ENCODE measurements around the gene CNDP2. TPM values are rescaled to one million over a fixed set of nuclear protein-coding genes. Genes with fewer than 3 reads are reported as not detected.

Gene CNDP2
- total and polyA plus RNA-seq, 12 donors, result 49.7 to 159 (median 97.9) TPM

DNA sequence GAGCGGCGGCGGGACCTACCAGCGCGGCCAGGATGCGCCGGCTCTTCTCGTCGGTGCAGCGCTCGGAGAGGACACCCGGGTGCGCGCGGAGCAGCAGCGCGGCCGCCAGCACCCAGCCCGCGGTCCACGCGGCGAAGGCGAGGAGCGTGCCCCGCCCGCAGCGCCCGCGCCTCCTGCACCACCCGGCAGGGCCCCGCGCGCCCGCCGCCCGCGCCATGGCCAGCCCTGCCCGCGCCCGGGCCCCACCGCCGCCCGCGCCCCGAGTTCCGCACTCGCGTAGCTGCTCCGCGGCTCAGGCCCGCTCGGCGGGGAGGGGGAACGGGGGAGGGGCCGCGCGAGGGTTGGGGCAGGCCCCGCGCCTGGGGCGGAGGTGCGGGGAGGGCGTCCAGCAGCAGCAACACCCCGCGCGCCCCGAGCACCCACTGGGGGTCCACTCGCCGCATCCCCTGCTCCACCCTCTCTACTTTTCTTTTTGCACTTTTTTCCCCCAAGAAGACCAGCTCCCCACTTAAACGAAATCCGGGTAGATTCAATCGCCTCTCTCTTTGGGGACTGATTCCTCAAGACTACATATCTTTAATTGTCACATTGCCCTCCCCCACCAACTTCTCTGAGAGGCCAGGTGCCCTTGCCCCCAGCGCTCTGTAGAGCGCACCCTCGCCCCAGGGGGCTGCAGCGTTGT is 39.0 kb upstream of the CNDP2 start, which contains the start of gene DIPK1C:
Gene DIPK1C, minus strand, starts transcription at position 266 of the 682 bp plus-strand sequence. Its CDS starts 49 bp downstream, at position 217.
- no peak for DNase-seq
- H3K27me3 ChIP-seq, result peaks cover 27% of the 10 kb centered on the region
- peak within 1 kb of the TSS in 1 of 4 donors; percentile 29 for H3K4me3 ChIP-seq
- H3K36me3 ChIP-seq (replicated peaks in 1 of 2), result no peaks in the 10 kb centered on the region
- 1 to 3% (median 2%) methylated on average over 13 to 76 of the region's 76 CpGs for WGBS, 4 donors
- no peaks in the 10 kb centered on the region for H3K9me3 ChIP-seq (replicated peaks in 1 of 3)
- intact Hi-C loops (cut with DNase I), result no loop called here
- TF ChIP-seq, protein P1, sequence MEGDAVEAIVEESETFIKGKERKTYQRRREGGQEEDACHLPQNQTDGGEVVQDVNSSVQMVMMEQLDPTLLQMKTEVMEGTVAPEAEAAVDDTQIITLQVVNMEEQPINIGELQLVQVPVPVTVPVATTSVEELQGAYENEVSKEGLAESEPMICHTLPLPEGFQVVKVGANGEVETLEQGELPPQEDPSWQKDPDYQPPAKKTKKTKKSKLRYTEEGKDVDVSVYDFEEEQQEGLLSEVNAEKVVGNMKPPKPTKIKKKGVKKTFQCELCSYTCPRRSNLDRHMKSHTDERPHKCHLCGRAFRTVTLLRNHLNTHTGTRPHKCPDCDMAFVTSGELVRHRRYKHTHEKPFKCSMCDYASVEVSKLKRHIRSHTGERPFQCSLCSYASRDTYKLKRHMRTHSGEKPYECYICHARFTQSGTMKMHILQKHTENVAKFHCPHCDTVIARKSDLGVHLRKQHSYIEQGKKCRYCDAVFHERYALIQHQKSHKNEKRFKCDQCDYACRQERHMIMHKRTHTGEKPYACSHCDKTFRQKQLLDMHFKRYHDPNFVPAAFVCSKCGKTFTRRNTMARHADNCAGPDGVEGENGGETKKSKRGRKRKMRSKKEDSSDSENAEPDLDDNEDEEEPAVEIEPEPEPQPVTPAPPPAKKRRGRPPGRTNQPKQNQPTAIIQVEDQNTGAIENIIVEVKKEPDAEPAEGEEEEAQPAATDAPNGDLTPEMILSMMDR (IDR thresholded peaks at IDR 0.05), result no peak
- no peaks in the 10 kb centered on the region for H3K4me1 ChIP-seq (replicated peaks in 1 of 2)
- no peak within 1 kb of the TSS for H3K27ac ChIP-seq

DNA sequence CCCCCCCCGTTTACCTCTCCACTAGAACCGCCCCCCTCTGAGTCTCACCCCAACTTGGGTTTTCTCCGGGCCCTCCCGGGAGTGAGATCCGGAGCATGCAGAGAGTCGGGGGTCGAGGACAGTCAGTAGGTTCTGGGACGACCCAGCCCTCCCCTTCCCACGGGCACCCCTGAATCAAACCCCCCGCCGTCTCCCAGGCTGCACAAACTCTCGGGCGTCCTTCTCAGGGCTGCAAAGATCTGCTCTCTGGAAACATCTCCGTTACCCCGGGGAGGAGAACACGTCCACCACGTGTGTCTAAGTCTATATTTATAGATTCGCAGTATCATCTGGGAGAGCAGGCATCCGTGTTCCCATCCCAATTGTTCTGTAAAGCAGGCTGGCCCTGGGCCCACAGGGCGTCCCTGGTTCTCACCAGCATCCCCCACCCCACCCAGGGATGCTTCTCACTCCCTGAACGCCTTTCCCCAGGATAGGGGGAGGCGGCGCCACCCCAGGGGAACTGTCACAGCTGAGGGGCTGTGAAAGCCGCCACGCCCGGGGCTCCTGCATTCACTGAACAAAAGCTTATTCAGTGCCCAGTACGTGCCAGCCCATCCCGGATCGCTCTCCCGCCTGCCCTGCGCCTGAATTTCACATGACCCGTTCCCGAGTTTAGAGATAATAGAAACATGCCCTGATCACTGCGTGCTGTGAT is 38.3 kb upstream of the CNDP2 start:
- peaks cover 27% of the 10 kb centered on the region for H3K27me3 ChIP-seq
- intact Hi-C loops (cut with DNase I), result no loop called here
- H3K4me3 ChIP-seq, result no peak overlapping the region
- WGBS, 4 donors, result 17 to 27% (median 22%) methylated on average over 22 to 34 of the region's 34 CpGs
- H3K4me1 ChIP-seq (replicated peaks in 1 of 2), result no peaks in the 10 kb centered on the region
- TF ChIP-seq, protein P1 (IDR thresholded peaks at IDR 0.05), result no peak
- TF ChIP-seq POLR2A (IDR thresholded peaks at IDR 0.05), result no peak
- no peak overlapping the region for H3K27ac ChIP-seq
- DNase-seq, result peak in 1 of 7 donors; percentile 35
- H3K9me3 ChIP-seq (replicated peaks in 1 of 3), result no peaks in the 10 kb centered on the region
- no peaks in the 10 kb centered on the region for H3K36me3 ChIP-seq (replicated peaks in 1 of 2)

DNA sequence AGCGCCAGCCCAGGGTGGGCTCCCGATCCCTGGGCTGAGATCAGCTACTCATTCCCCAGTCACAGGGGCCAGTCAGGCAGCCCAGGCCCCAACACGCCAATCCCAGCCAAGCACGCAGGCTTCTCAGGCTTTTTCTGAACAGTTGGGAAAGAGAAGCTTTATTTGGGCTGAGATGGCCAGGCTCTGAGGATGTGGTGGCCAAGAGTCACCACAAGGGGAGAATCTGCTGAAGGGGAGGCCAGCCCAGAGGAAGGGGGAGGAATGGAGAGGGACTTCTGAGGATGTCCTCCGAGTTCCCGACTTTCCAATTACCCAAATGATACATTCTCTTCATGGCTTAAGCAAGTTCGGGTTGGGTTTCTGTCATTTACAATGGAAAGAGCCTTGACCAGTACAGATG is 36.3 kb upstream of the CNDP2 start:
- TF ChIP-seq, protein P1 (IDR thresholded peaks at IDR 0.05), result no peak
- no peak for TF ChIP-seq POLR2A (IDR thresholded peaks at IDR 0.05)
- no peak overlapping the region for H3K4me3 ChIP-seq
- no peak overlapping the region for H3K27ac ChIP-seq
- no peaks in the 10 kb centered on the region for H3K36me3 ChIP-seq (replicated peaks in 1 of 2)
- peak in 1 of 7 donors; percentile 20 for DNase-seq
- peaks cover 17% of the 10 kb centered on the region for H3K27me3 ChIP-seq
- H3K4me1 ChIP-seq (replicated peaks in 1 of 2), result no peaks in the 10 kb centered on the region
- 45 to 70% (median 56%) methylated on average over 7 of the region's 7 CpGs for WGBS, 4 donors
- intact Hi-C loops (cut with DNase I), result no loop called here
- H3K9me3 ChIP-seq (replicated peaks in 1 of 3), result no peaks in the 10 kb centered on the region

DNA sequence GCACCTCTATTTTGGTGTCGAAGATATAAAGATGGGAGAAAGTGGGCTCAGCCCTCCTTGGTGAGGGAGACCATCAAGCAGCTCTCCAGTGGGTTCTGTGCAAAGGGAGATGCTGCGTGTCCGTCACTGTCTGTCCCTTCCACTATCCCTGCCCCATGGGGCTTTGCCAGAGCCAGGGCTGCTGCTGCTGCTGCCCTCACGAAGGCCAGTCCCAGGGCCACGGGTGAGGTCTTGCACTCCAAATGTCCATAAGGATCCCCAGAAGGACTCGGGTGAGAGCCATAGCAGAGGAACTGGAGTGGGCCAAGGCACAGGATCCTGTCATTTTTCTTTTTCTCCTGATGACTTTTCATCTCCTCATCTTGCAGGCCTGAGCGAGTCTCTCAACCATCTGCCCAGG is 35.3 kb upstream of the CNDP2 start:
- H3K27ac ChIP-seq, result no peak overlapping the region
- intact Hi-C loops (cut with DNase I), result no loop called here
- no peaks in the 10 kb centered on the region for H3K4me1 ChIP-seq (replicated peaks in 1 of 2)
- WGBS, 4 donors, result 82 to 90% (median 87%) methylated on average over 7 of the region's 7 CpGs
- TF ChIP-seq, protein P1 (IDR thresholded peaks at IDR 0.05), result no peak
- TF ChIP-seq POLR2A (IDR thresholded peaks at IDR 0.05), result no peak
- H3K27me3 ChIP-seq, result peaks cover 10% of the 10 kb centered on the region
- no peaks in the 10 kb centered on the region for H3K36me3 ChIP-seq (replicated peaks in 1 of 2)
- no peaks in the 10 kb centered on the region for H3K9me3 ChIP-seq (replicated peaks in 1 of 3)
- no peak overlapping the region for H3K4me3 ChIP-seq
- no peak for DNase-seq

Data from adrenal gland (tissue), 12 donors.